NCI-H1417 treated with DMSO at 0.1 percent for 48 hours (cell line): ENCODE measurements around the gene TMEM138.

Experiments used
- DNase-seq: peaks from one replicate; lab custom pipeline; 2025; lab: John Stamatoyannopoulos, UW

TMEM138 gene

GRCh38 chr11:61342207-61342803 lies 19.9 kb upstream of the TMEM138 start:
- DNase-seq: no peak

- DNase-seq: no peak
Measured at GRCh38 chr11:61343792-61344745, 18.1 kb upstream of the TMEM138 start.

GRCh38 chr11:61345170-61345610 lies 17.0 kb upstream of the TMEM138 start:
- DNase-seq: no peak

GRCh38 chr11:61345954-61346843 lies 16.0 kb upstream of the TMEM138 start:
- DNase-seq: no peak

- DNase-seq: no peak
Measured at GRCh38 chr11:61347916-61348461, 14.2 kb upstream of the TMEM138 start.

GRCh38 chr11:61349189-61349751 lies 12.9 kb upstream of the TMEM138 start:
- no peak for DNase-seq

- no peak for DNase-seq
Measured at GRCh38 chr11:61349916-61350315, 12.3 kb upstream of the TMEM138 start.

GRCh38 chr11:61350336-61350735 lies 11.8 kb upstream of the TMEM138 start:
- no peak for DNase-seq

GRCh38 chr11:61350803-61351202 lies 11.4 kb upstream of the TMEM138 start:
- no peak for DNase-seq

- no peak for DNase-seq
Measured at GRCh38 chr11:61352038-61352437, 10.1 kb upstream of the TMEM138 start.

- DNase-seq: no peak
Measured at GRCh38 chr11:61353131-61354067, 8.8 kb upstream of the TMEM138 start.

GRCh38 chr11:61354208-61354607 lies 8.0 kb upstream of the TMEM138 start:
- DNase-seq: no peak

- no peak for DNase-seq
Measured at GRCh38 chr11:61356706-61357105, 5.5 kb upstream of the TMEM138 start.

GRCh38 chr11:61357233-61357893 lies 4.8 kb upstream of the TMEM138 start:
- DNase-seq: no peak

- DNase-seq: no peak
Measured at GRCh38 chr11:61357894-61358239, 4.3 kb upstream of the TMEM138 start.

GRCh38 chr11:61358566-61358965 lies 3.6 kb upstream of the TMEM138 start:
- no peak for DNase-seq

- no peak for DNase-seq
Measured at GRCh38 chr11:61359516-61359915, 2.7 kb upstream of the TMEM138 start.

GRCh38 chr11:61361237-61361740 lies 885 bp upstream of the TMEM138 start:
- no peak for DNase-seq

GRCh38 chr11:61362542-61362875 lies 335 bp downstream of the TMEM138 start:
- no peak for DNase-seq
